Stimulated activated CD8-positive, alpha-beta memory T cell treated with anti-CD3 and anti-CD28 coated beads, Interleukin-15, amount 100 ng/mL, for 4 hours (primary cell): Measurements from ENCODE around the gene CPN1.

ENCODE experiments used
- DNase-seq, 2 donors: peaks; one replicate each; pipeline ENCODE4 v3.0.0-alpha.2; 2020; ENCODE audit warnings: low read depth in 2 of 2

Gene CPN1

GRCh38 chr10:100076750-100077149 lies 4.9 kb downstream of the CPN1 start:
- DNase-seq, result no peak

GRCh38 chr10:100075426-100076220 lies 6.0 kb downstream of the CPN1 start:
- no peak for DNase-seq

- DNase-seq, result no peak
These were observed 9.2 kb downstream of the CPN1 start for GRCh38 chr10:100072514-100072913.

GRCh38 chr10:100071529-100071928 lies 10.1 kb downstream of the CPN1 start:
- DNase-seq, result no peak

GRCh38 chr10:100067466-100067865 lies 14.2 kb downstream of the CPN1 start:
- DNase-seq, result no peak

- no peak for DNase-seq
These were observed 16.5 kb downstream of the CPN1 start for GRCh38 chr10:100065084-100065660.

- DNase-seq, result no peak
These were observed 20.3 kb downstream of the CPN1 start for GRCh38 chr10:100061401-100061800.

GRCh38 chr10:100057948-100058347 lies 23.7 kb downstream of the CPN1 start:
- DNase-seq, result no peak

GRCh38 chr10:100053686-100054460 lies 27.8 kb downstream of the CPN1 start:
- no peak for DNase-seq

GRCh38 chr10:100046021-100046486 lies 35.6 kb downstream of the CPN1 start:
- DNase-seq, result peak; percentile 29 to 57

GRCh38 chr10:100045592-100045991 lies 36.1 kb downstream of the CPN1 start:
- DNase-seq, result no peak

- no peak for DNase-seq
These were observed 37.9 kb downstream of the CPN1 start for GRCh38 chr10:100043796-100044195.

- no peak for DNase-seq
These were observed 38.3 kb downstream of the CPN1 start for GRCh38 chr10:100043344-100043743.

- DNase-seq, result no peak
These were observed 40.2 kb downstream of the CPN1 start for GRCh38 chr10:100041306-100042002.

- no peak for DNase-seq
These were observed 43.1 kb downstream of the CPN1 start for GRCh38 chr10:100038561-100039071.

GRCh38 chr10:100037758-100038315 lies 43.8 kb downstream of the CPN1 start:
- DNase-seq, result no peak

- no peak for DNase-seq
These were observed 44.8 kb downstream of the CPN1 start for GRCh38 chr10:100036850-100037249.

GRCh38 chr10:100033766-100034418 lies 47.8 kb downstream of the CPN1 start:
- DNase-seq, result no peak

- no peak for DNase-seq
These were observed 54.3 kb downstream of the CPN1 start for GRCh38 chr10:100027416-100027815.

- DNase-seq, result no peak
These were observed 56.1 kb downstream of the CPN1 start for GRCh38 chr10:100025576-100025975.

GRCh38 chr10:100024748-100025147 lies 56.9 kb downstream of the CPN1 start:
- DNase-seq, result no peak
